Measurements from ENCODE around the gene KDM2B.
"Not testable (repeated sequence)": the region's sequence is repeated elsewhere in the genome, so short reads cannot be mapped to it uniquely, and the experiment has no call there.

The KDM2B gene

GRCh38 chr12:121423682-121424623 is 156.9 kb downstream of the KDM2B start:
- no peak for DNase-seq

GRCh38 chr12:121423253-121423652 is 157.6 kb downstream of the KDM2B start:
- DNase-seq = no peak

GRCh38 chr12:121420109-121420508 is 160.7 kb downstream of the KDM2B start:
- DNase-seq = no peak

GRCh38 chr12:121417847-121418246 is 163.0 kb downstream of the KDM2B start:
- no peak for DNase-seq

- no peak for DNase-seq
These were observed 166.9 kb downstream of the KDM2B start for GRCh38 chr12:121413917-121414316.

- no peak for DNase-seq
These were observed 175.6 kb downstream of the KDM2B start for GRCh38 chr12:121405211-121405610.

- DNase-seq = peak; percentile 27
These were observed 176.1 kb downstream of the KDM2B start for GRCh38 chr12:121404734-121405133.

- DNase-seq = no peak
These were observed 177.1 kb downstream of the KDM2B start for GRCh38 chr12:121403721-121404120.

- peak; percentile 61 for DNase-seq
These were observed 180.3 kb downstream of the KDM2B start for GRCh38 chr12:121400332-121401139.

GRCh38 chr12:121399391-121400331 is 181.2 kb downstream of the KDM2B start, which contains the start of gene RNF34:
RNF34 (plus strand) TSS chr12:121400118; CDS start chr12:121400213, 95 bp downstream.
- peak; percentile 100 for DNase-seq

- DNase-seq = no peak
These were observed 182.5 kb downstream of the KDM2B start for GRCh38 chr12:121398355-121398754.

GRCh38 chr12:121397521-121397920 is 183.3 kb downstream of the KDM2B start:
- no peak for DNase-seq

- DNase-seq = no peak
These were observed 188.5 kb downstream of the KDM2B start for GRCh38 chr12:121392325-121392716.

GRCh38 chr12:121391619-121392324 is 189.1 kb downstream of the KDM2B start:
- peak; percentile 69 for DNase-seq

- no peak for DNase-seq
These were observed 190.0 kb downstream of the KDM2B start for GRCh38 chr12:121390856-121391255.

GRCh38 chr12:121388421-121388981 is 192.3 kb downstream of the KDM2B start:
- DNase-seq = peak; percentile 75

GRCh38 chr12:121384891-121385290 is 195.9 kb downstream of the KDM2B start:
- DNase-seq = not testable (repeated sequence)

- DNase-seq = no peak
These were observed 197.2 kb downstream of the KDM2B start for GRCh38 chr12:121383601-121384021.

GRCh38 chr12:121379945-121380344 is 200.9 kb downstream of the KDM2B start:
- no peak for DNase-seq
